ENCODE data around the gene DDIAS. TPM values are rescaled to one million over a fixed set of nuclear protein-coding genes. Genes with fewer than 3 reads are reported as not detected.

DDIAS gene
- total RNA-seq, 1 experiment from 2014 or later = 17.1 TPM

- H4K20me1 ChIP-seq (ENCODE audit: insufficient read depth) = no peaks in the 10 kb centered on the region
- no peaks in the 10 kb centered on the region for H3K79me2 ChIP-seq (ENCODE audit: insufficient read depth, low read length)
- no TSS peak for BruUV-seq (replicated peaks)
- TF ChIP-seq ZNF274 (IDR thresholded peaks at IDR 0.05; ENCODE audit: low read depth, low read length) (no peak), ZFX (IDR thresholded peaks at IDR 0.05) (no peak), SIN3A (IDR thresholded peaks at IDR 0.05; ENCODE audit: low read depth) (no peak), YY1 (IDR thresholded peaks at IDR 0.05; ENCODE audit: extremely low read depth, insufficient replicate concordance, low read depth, low read length) (no peak), EGR1 (IDR thresholded peaks at IDR 0.05; ENCODE audit: low read depth) (no peak), POLR2A (IDR thresholded peaks at IDR 0.05; ENCODE audit: borderline replicate concordance, extremely low read depth, insufficient read depth, insufficient read length) (no peak), EZH2phosphoT487 (IDR thresholded peaks at IDR 0.05; ENCODE audit: borderline replicate concordance) (no peak), REST (IDR thresholded peaks at IDR 0.05; ENCODE audit: low read depth) (no peak), POLR2AphosphoS5 (IDR thresholded peaks at IDR 0.05; ENCODE audit: low read depth, low read length) (no peak), SRF (IDR thresholded peaks at IDR 0.05; ENCODE audit: low read depth) (no peak), TCF7L2 (IDR thresholded peaks at IDR 0.05; ENCODE audit: borderline replicate concordance, extremely low read depth, insufficient read depth, insufficient read length) (no peak), EZH2 (IDR thresholded peaks at IDR 0.05) (no peak)
- TF ChIP-seq, protein P1, sequence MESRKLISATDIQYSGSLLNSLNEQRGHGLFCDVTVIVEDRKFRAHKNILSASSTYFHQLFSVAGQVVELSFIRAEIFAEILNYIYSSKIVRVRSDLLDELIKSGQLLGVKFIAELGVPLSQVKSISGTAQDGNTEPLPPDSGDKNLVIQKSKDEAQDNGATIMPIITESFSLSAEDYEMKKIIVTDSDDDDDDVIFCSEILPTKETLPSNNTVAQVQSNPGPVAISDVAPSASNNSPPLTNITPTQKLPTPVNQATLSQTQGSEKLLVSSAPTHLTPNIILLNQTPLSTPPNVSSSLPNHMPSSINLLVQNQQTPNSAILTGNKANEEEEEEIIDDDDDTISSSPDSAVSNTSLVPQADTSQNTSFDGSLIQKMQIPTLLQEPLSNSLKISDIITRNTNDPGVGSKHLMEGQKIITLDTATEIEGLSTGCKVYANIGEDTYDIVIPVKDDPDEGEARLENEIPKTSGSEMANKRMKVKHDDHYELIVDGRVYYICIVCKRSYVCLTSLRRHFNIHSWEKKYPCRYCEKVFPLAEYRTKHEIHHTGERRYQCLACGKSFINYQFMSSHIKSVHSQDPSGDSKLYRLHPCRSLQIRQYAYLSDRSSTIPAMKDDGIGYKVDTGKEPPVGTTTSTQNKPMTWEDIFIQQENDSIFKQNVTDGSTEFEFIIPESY (IDR thresholded peaks at IDR 0.05; ENCODE audit: extremely low read depth, insufficient replicate concordance, low read length) = no peak
- TF ChIP-seq, protein P2, sequence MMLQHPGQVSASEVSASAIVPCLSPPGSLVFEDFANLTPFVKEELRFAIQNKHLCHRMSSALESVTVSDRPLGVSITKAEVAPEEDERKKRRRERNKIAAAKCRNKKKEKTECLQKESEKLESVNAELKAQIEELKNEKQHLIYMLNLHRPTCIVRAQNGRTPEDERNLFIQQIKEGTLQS (IDR thresholded peaks at IDR 0.05) = no peak
- H2AFZ ChIP-seq (ENCODE audit: low read depth, low read length, poor library complexity, severe bottlenecking) = no peak overlapping the region
- peaks cover 0 to 17% of the 10 kb centered on the region in 2 experiments; a peak in 2 of 4 replicates for H3K4me1 ChIP-seq (ENCODE audit: control insufficient read depth in 1 of 2, insufficient read depth in 2 of 2, low read length in 2 of 2)
- ChIA-PET CTCF (no interaction called here), POLR2A (no interaction called here), RAD21 (ENCODE audit: low non-redundant PET in 1 of 2, low total read pairs in 2 of 2, uncharacterized antibody in 2 of 2, unreplicated experiment in 2 of 2) (no interaction called here)
- no peaks in the 10 kb centered on the region for H3K36me3 ChIP-seq (ENCODE audit: control insufficient read depth in 1 of 2, insufficient read depth in 2 of 2, low read length in 2 of 2)
- H3K27me3 ChIP-seq (ENCODE audit: insufficient read depth, low read length) = no peaks in the 10 kb centered on the region
- H3K4me2 ChIP-seq (ENCODE audit: low read length) = no peak overlapping the region
- no peaks in the 10 kb centered on the region for H3K9me2 ChIP-seq (ENCODE audit: insufficient read depth)
- ATAC-seq = no peak
- H3K27ac ChIP-seq (ENCODE audit: low read depth, low read length) = no peak overlapping the region
- H3K9ac ChIP-seq (ENCODE audit: low read length) = no peak overlapping the region
- no peak for DNase-seq (ENCODE audit: low read depth, low spot score)
- no peak overlapping the region for H3K4me3 ChIP-seq (replicated peaks in 1 of 2; ENCODE audit: low read depth in 1 of 2, low read length in 2 of 2)
- no peaks in the 10 kb centered on the region for H3K9me3 ChIP-seq (ENCODE audit: control insufficient read depth in 1 of 2, insufficient read depth in 1 of 2, low read depth in 1 of 2, low read length in 2 of 2)
- intact Hi-C loops (cut with micrococcal nuclease) = no loop called here
Measured at GRCh38 chr11:82976786-82977185, 75.2 kb downstream of the DDIAS start.

All from HCT116 (cell line).